SU-DHL-6 (cell line): ENCODE data around the gene RNF222.
"Not testable (repeated sequence)": the region's sequence is repeated elsewhere in the genome, so short reads cannot be mapped to it uniquely, and the experiment has no call there.

ENCODE experiments used
- CTCF ChIP-seq: fragments of 200-600 bp; sonication (generic); IDR thresholded peaks from one replicate; pipeline ENCODE4 v1.5.1; 2017; ENCODE audit warnings: antibody characterized with exemption, mild to moderate bottlenecking, low read length, moderate library complexity; ENCODE audit not compliant: insufficient read depth, poor library complexity, severe bottlenecking
- EZH2phosphoT487 ChIP-seq: fragments of 200-600 bp; sonication (generic), shearing (Covaris generic); conservative IDR thresholded peaks from 2 replicates; pipeline ENCODE4 v1.6.1; 2018; ENCODE audit warnings: mild to moderate bottlenecking, antibody characterized with exemption, low read length, moderate library complexity, mixed read lengths

DNA sequence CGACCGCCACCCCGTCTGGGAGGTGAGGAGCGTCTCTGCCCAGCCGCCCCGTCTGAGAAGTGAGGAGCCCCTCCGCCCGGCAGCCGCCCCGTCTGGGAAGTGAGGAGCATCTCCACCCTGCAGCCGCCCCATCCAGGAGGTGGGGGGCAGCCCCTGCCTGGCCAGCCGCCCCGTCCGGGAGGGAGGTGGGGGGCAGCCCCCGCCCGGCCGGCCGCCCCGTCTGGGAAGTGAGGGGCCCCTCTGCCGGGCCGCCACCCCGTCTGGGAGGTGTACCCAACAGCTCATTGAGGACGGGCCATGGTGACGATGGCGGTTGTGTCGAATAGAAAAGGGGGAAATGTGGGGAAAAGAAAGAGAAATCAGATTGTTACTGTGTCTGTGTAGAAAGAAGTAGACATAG, 23.8 kb downstream of the RNF222 start:
- TF ChIP-seq CTCF, EZH2phosphoT487: not testable (repeated sequence)
